8988T (cell line): Measurements from ENCODE around the gene TPD52L3.

Experiments used
- DNase-seq: peaks from one replicate; pipeline ENCODE4 v3.0.0; 2011

The TPD52L3 gene

DNA sequence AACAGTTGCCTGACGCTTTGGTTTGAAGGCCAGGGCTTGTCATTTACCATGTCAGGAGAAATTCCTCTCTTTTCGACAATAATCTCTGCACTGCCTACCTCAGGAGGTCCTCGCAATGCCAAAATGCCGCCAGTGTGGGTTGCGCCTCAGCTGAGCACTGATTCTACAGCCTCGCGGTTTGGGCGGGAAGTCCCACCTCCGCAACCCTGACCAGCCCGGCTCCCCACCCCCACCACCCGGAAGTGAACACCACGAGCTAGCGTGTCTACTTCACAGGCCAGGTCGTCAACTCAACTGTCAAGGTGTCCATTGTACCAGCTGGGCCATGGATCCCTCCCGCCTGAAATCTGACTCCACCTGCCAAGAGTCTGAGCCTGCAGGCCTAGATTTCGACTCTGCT, at the start of gene TPD52L3:
Gene TPD52L3 (plus strand): TSS at position 273 of the 400 bp plus-strand sequence. CDS start 221 bp downstream, outside the sequence.
- no peak for DNase-seq

DNA sequence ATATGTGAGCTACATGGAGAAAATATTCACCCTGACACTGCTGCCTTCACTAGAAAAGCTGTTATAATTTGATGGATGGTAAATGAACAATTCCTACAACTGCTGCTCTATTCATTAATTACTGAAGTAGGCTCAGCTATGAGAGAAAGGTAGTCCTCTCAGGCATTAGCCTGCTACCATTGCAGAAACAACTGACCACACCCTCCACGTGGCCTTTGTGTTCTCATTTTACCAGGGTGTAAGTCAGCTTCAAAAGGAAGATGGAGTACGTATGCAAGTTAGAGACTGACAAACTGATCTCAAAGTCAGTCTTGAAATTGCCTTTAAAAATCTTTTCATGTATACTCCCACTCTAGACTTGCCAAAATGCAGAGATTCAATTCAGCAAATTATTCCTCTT, 26.3 kb upstream of the TPD52L3 start:
- DNase-seq, result no peak

DNA sequence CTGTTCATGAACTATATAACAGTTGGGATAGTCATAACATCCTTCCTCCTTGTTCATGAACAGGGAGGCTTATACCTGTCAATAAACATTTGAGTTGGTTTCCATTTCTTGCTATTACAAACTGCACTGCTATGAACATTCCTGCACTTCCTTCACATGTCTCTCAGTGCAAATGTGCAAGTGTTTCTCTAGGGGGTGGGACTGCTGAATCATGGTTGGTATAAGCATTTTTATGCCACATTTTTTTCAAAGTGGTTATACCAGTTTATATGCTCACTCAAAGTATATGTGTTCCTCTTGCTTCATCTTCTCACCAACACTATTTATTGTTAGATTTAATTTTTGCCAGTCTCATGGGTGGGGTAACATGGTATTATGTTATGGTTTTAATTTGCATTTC, 25.8 kb upstream of the TPD52L3 start:
- no peak for DNase-seq

DNA sequence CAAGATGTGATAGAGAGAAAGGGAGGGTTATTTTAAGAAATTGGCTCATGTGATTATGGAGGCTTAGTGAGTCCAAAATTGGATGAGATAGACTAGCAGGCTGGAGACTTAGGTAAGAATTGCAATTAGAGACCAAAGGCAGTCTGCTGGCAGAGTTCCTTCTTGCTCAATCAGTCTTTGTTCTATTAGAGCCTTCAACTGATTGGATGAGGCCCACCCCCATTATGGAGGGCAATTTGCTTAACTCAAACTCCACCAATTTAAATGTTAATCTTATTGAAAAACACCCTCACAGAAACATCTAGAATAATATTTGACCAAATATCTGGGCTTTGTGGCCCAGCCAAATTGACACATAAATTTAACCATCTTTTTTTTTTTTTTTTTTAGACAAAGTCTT, 23.9 kb upstream of the TPD52L3 start:
- DNase-seq, result no peak

DNA sequence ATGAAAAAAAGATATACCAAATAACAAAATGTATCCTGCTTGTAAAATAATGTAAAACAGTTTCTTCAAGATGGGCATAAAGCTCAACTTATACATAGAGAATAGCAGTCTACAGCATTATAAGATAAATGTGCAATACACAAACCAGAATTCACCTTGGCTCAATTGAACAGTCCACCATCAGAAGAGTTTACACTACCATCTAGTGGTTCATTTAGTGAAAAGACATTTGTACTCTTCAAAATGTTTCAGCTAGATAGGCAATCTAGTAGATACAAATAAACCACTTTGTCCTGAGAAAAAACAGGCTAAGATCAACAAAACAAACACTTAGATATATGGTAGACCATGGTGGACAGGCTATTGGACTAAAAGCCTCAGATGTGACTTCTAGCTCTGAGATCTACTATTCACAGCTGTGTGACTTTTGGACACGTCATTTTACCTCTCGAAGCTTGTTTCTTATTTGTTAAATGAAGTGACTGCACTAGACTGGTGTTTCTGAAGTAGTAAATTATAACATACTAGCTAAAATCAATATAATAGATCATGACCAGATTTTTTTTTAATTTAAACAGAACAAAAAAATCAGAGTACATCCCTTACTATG, 22.1 kb upstream of the TPD52L3 start:
- no peak for DNase-seq

DNA sequence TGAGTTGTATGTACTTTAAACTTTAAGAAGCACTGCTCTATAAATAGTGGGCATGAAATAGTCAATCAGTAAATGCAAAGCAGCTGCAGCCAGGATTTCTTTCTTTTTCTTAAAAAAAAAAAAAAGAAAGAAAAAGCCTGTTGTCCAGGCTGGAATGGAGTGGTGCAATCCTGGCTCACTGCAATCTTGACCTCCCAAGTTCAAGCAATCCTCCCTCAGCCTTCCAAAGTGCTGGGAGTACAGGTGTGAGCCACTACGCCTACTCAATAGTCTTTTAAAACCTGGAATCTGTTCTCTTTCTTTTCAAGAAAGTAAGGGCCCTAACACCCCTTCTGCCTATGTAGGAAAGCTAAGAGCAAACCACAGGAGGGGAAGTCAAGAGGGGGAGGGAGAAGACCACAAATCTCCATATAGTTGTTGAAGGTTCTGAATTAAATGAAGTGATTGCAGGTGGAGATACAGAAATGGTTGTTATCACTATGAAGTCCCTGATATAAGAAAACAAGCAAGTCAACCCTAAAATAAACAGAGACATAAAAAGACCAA, 20.6 kb upstream of the TPD52L3 start:
- DNase-seq, result no peak

DNA sequence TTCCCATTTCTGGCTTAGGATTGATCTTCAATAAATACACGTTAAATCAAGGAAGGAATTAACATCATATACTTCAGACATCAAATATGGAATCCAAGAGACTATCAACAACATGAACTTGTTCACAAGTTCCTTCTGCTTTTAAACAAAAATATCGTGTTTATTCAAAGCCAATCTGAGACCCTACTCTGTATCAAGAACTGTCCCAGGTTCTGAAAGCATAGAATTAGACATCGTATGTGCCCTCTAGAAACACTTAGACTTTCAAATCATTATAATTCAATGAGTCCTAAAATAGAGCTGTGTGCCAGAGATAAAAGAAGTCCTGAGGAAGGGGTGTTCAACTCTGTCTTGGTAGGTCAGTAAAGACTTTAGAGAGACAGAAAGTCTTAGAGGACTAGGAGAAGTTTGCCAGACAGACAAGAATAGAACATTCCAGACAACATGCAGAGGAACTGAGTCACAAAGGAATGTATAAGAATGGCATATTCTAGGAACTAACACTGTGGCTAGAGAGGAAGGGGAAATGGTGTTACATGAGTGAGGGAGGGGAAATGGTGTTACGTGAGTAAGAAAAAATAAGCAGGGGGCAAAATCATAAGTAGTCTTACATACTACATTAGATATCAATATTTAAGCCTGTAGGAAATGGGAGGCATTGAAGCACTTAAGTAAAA, 2.9 kb downstream of the TPD52L3 start:
- no peak for DNase-seq

DNA sequence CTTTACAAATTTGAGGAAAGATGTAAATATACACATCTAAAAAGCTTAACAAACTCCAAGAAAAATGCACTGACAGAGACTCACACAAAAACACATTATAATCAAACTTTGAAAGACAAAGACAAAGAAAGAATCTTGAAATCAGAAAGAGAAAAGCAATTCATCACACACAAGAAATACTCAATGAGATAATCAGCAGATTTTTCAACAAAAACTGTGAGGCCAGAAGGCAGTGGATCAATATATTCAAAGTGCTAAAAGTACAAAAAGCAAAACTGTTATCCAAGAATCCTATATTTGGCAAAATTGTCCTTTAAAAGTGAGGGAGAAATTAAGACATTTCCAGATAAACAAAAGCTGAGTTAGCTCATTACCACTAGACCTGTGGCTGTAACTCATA, 6.1 kb downstream of the TPD52L3 start:
- no peak for DNase-seq

DNA sequence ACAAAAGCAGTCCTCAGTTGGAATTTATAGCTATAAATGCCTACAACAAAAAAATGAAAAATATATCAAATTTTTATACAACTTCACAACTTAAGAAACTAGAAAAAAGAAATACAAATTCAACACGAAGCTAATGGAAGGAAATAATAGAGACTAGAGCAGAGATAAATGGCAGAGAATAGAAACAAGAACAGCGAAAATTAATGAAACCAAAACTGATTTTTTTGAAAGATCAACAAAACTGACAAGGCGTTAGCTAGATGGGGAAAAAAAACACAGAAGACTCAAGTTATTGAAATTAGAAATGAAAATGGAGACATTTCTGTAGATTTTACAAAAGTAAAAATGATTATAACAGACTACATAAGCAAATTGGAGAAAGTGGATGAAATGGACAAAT, 20.6 kb downstream of the TPD52L3 start:
- no peak for DNase-seq

DNA sequence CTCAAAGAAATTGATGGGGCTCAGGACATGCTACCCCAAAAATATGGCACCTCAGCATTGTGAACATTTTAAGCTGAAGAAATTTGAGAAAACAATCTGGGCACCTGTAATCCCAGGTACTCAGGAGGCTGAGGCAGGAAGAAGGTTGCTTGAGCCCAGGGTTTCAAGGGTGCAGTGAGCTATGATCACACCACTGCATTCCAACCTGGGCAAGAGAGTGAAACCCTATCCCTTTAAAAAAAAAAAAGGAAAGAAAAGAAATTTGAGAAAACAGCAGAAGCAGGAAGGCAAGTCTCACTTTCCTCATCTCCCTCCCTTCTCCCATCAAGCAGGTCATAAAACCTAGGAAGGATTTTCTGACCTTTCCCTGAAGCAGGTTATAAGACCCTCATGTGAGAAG, 23.6 kb downstream of the TPD52L3 start:
- DNase-seq, result no peak

DNA sequence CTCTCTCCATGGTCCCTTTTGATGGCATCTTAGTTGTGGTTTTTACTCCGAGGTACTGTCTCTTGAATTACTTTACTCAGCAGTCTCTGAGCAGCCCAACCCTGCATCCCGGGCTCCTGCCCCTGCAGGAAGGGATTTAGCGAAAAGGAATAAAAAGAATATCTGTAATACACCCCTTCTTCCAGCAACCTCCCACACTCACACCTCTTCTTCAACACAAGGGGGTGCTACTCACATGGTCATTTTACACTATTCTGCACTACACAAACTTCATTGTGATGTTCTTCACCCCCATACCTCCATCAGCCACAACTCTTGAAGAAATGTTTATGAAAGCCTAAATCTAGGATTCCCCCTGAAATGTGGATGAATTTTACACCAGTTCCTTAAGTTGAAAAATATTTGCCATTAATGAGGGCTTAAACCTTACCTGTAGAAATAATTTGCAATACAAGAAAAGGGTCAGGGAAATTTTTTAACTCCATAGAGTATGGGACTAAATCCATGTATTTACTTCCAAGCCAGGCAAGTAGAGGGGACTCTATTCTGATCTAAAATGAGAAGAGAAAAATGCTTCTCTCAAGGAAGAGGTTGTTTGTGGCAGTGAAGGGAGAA, 26.0 kb downstream of the TPD52L3 start:
- peak; percentile 15 for DNase-seq

DNA sequence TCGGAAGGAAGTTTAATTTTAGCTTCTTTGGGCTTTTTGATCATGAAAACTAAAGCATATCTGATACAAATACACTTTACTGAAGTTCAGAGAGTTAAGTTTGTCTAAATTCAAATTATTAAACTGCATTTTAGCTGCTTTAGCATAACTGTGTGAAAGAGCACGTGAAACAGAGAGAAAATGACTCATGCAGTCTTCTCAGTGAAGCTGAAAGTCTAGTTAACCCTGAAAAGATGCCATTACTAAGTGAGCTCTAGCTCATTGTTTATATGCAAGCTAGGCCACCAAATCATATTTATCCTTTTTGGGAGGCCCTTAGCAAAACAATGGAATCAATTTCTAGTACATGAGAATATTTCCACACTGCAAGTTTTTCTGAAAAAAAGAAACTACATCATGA, 27.6 kb downstream of the TPD52L3 start:
- no peak for DNase-seq

DNA sequence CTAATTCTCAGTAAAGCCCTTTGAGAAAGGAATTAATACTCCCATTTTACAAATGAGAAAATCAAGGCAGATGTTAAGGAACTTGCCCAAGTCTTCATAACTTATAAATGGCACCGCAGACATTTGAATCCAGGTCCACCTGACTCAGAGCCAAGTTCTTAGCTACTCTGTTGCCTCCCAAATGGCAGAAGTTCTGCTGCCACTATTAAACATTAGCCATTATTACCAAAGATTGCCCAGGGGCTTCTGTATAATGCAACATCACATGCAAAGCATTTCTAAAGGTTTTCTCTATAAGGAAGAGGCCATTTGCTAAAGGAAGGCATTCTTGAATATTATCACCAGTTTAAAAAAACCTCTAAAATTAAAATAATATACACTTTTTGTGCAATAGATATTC, 28.3 kb downstream of the TPD52L3 start:
- no peak for DNase-seq

DNA sequence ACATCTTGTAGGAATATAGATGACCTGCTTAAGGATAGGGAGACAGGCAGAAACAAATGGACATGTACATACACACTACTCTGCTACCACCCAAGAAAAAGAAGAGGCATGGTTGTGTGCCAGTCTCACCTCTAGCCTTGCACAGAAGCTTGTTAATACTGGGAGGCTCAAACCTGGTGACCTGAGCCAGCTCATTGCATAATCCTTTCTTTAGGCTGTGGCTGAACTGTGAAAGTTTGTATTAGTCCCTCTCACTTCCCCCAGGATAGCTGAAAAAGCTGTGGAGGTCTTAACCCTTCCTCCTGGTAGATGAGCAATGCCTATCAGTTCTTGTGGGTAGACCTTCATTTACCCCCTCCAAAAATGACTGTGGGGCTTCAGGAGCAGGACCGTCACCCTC, 28.7 kb downstream of the TPD52L3 start:
- no peak for DNase-seq

DNA sequence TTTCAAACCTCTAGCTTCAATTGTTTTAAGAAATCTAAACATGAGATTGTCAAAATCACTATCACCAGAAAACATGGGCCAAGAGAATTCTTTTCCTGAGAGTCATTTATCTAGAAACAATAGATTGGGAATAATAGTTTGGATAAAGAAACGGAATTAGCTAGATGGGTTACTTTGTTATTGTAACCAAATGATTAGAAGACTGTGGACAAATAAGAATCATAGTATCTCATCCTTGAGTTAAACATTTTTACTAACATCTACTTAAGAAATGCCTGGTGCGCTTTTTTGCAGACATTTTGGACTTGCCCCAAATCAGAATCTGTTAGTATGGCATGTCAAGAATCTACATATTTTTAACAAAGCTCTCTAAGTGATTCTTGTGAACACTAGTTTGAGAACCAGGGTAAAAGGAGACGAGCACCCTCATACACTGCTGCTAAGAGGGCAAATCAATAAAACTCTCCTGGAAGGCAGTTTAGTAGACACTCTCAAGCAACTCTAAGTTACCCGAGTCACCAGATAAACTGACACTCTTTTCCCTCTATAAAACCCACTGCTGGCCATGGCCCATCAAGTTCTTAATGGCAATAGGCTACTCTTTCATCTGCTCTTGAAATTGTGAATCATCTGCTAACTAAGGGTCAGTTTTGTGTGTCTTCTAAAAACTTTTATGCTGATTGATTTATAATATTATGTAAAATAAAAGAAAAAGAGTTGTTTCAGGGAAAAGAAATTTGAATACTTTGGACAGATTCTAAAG, 39.1 kb downstream of the TPD52L3 start:
- DNase-seq, result no peak

DNA sequence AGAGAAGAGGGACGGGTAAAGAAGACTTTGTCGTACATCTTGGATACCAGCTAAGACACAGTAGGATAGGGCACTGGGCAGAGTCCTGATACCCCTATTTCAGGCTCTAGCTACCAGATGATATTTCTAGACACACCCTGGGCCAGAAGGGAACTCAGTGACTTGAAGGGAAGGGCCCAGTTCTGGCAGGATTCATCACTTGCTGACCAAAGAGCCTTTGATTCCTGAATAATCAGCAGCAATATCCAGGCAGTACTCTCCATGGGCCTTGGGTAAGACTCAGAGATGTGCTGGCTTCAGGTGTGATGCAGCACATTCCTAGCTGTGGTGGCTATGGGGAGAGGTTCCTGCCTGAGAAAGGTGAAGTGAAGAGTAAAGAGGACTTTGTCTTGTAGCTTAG, 40.7 kb downstream of the TPD52L3 start:
- DNase-seq, result no peak
